GM21381 (cell line): Measurements from ENCODE around the gene GMIP.
"Not testable (repeated sequence)": the region's sequence is repeated elsewhere in the genome, so short reads cannot be mapped to it uniquely, and the experiment has no call there.

ENCODE experiments used
- ATAC-seq: cut with Tn5 transposase; IDR thresholded peaks from one replicate; pipeline ENCODE4 v1.9.1; 2021; ENCODE audit warnings: mild to moderate bottlenecking, moderate library complexity; ENCODE audit not compliant: unreplicated experiment

Gene GMIP

DNA sequence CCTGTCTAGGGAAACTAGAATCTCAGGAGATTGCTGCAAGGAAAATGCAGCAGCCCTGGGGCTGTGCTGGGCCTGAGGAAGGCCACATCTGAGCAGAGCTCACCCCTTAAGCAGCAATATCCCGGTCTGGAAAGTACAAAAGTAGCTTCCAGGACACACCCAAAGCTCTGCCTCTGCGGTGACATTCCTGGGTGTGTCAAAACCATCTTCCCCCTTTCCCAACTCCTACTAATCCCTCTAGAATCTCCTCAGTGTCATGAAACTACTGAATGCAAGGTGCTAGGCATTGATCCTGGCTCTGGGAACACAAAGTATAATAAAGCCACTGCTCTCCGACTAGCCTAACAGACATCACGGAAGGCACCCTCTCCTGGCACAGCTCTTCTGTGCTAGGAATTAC is 30.0 kb downstream of the GMIP start:
- ATAC-seq = no peak

GRCh38 chr19:19610376-19611202 is 32.9 kb downstream of the GMIP start:
- ATAC-seq = no peak

- ATAC-seq = not testable (repeated sequence)
Measured at GRCh38 chr19:19606686-19607085, 36.8 kb downstream of the GMIP start.

DNA sequence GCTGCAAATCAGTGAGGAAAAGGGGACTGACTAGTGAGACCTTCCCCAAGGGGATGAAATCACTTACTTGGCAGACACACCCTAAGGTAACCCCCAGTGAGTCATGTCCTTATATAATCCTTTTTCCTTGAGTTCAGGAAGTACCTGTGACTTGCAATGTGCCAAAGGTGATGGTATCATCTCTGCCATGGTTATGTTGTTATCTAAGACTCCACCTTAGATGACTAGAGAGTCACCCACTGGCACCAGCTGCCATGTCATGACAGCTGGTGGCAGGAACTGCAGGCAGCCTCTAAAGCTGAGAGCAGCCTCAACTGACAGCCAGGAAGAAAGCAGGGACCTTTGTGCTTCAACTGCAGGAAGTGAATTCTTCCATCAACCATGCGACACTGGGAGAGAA is 37.4 kb downstream of the GMIP start:
- no peak for ATAC-seq

DNA sequence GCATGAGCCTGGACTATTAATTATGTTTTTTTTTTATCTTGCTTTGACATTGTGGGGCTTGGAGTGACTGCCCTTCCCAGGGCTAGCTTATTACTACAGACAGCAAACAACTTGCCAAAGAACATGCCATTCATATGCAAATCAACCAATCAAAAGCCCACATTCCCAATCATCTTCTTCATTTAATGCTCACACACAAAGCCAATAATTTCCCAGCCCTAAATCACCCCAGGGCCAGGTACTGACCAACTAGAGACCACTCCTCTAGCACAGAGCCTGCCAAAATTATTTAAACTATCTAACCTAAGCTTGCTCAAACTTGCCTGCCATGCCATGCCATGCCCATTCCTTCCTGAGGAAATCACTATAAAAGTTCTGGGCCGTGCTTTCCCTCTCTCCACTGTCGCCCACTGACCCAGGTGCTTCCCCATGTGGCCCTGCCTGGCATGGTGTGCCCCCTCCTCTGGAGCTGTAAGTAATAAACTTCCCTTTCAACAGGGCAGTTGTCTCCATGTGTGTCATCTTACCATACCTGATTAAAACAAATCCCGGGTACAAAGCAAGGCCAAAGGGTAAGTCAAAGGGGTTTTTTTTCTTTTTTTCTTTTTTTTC is 40.6 kb downstream of the GMIP start:
- no peak for ATAC-seq

GRCh38 chr19:19602136-19602712 is 41.2 kb downstream of the GMIP start:
- ATAC-seq = no peak

- ATAC-seq = no peak
Measured at GRCh38 chr19:19600793-19601330, 42.6 kb downstream of the GMIP start.

DNA sequence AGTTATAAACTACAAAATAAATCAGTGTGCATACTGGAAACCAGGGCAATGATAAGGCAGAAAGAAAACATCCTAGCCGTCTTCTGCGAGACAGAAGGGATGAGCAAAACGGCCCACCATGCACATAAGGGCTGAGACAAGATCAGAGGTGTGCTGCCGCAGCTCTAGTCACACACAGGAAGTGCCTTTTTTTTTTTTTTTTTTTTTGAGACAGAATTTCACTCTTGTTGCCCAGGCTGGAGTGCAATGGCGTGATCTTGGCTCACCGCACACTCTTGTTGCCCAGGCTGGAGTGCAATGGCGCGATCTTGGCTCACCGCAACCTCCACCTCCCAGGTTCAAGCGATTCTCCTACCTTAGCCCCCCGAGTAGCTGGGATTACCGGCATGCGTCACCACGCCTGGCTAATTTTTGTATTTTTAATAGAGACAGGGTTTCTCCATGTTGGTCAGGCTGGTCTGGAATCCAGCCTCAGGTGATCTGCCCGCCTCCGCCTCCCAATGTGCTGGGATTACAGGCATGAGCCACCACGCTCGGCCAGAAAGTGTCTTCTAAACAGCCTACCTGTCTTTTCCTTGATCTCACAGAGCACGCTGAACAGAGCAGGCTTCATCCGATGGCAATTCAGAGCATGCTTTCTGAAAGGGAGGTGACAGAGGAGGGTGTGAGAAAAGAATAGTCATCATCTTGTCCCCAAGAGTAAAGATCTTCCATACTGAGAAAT is 44.6 kb downstream of the GMIP start:
- ATAC-seq = not testable (repeated sequence)

GRCh38 chr19:19597809-19598306 is 45.6 kb downstream of the GMIP start:
- peak; percentile 65 for ATAC-seq

- ATAC-seq = no peak
Measured at GRCh38 chr19:19595171-19595701, 48.2 kb downstream of the GMIP start.

DNA sequence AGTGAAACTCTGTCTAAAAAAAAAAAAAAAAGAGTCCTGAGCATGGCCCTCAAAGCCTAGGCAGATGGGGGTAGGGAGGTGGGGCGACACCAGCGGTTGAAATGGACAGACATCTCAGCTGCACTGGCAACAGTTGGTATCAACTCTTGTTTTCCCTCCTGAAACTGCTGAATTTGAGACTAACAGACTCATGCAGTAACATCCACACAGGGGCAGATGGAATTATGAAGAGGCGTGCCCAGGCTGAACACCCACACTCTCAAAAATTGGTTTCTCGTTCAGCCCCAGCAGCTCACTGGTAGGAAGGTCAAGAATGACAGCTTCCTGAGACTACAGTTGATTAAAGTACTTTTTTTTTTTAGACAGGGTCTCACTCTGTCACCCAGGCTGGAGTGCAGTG is 49.1 kb downstream of the GMIP start:
- ATAC-seq = no peak

DNA sequence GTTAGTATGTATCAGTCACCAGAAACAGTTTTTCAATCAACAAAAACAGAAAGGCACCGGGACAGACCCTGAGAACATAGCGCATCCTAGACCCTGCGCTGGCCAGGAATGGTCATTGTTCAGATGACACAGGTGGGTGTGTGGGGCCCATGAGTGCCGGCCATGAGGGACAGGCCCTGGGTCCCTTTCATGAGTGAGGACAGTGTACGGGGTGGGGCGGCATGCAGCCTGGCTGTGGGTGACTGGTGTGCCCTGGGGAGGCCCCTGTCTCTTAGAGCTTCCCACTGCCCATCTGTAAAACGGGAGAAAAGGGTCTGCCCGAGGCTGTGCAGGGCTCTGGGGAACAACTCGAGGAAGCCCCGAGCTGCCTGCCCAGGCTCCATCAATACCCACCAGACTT is 50.8 kb downstream of the GMIP start:
- no peak for ATAC-seq

DNA sequence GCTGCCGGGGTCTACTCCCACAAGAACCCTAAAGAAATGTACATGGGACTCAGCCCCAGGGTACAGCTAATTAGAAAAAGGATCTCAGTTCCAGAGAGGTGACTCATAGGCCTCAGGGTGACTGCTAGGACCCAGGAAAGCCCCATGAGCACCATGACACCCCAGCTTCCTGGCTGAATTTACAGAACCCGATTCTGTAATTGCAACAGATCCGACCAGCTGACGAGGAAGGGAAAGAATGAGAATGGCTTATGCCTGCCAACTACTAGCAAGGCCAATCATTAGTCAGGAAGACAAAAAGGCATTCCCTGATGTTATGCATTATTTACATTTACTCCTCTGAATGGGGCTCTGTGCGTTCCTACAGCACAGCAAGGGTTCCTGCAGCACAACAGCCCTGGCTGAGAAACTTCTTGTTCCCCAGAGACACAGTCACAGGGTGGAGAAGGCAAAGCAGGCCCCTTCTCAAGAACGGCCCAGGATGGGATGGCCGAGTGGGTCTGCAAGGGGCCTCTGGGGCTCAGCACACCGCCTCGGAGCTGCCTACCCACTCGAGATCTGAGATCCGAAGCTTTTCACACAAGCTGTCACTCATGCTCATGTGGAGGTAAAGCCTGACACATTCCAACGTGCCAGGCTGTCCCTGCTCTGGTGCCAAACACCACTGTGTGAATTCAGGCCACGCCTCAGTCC is 52.2 kb downstream of the GMIP start:
- peak; percentile 60 for ATAC-seq

- no peak for ATAC-seq
Measured at GRCh38 chr19:19588546-19588945, 54.9 kb downstream of the GMIP start.

DNA sequence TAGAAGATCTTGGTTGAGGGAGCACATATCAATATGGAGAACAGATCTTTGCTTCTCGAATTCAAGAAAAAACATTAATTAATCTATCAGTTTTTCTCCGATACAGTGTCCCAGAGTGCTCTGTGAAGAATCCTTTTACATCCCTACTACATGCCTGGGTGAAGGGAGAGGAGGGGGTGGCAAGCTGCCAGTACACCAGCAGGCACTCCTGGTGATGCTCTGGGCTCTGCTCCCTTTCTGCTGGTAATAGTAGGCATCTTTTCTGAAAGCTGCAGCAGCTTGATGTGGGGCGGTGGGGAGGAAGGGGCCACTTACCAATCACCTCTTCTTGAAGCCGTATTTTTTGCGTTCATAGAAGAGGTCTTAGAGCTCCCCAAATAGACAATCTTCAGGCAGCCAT is 55.7 kb downstream of the GMIP start:
- no peak for ATAC-seq

GRCh38 chr19:19584356-19584755 is 59.1 kb downstream of the GMIP start:
- no peak for ATAC-seq

GRCh38 chr19:19582471-19582870 is 61.0 kb downstream of the GMIP start:
- no peak for ATAC-seq

- ATAC-seq = no peak
Measured at GRCh38 chr19:19581391-19581790, 62.1 kb downstream of the GMIP start.

GRCh38 chr19:19580418-19580817 is 63.0 kb downstream of the GMIP start:
- no peak for ATAC-seq
